ENCODE results near the gene GZMA.

DNA sequence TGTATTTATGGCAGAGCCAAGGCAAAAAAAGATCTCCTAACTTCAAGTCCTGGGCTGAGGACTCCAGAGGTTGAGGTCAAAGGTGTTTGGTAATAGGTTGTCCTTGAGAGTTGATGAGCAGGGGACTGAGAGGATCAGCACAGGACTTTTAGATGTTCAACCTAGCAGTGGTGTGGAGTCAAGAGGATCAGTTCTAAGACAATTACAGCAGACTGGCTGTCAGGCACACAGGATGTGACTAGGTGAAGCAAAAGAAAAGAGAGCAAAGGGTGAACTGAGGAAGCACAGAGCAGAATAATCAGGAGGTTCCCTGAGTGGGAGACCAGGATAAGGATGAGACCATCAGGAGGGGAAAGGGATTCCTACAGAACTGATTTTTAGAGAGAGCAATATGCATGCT, 10.9 kb downstream of the GZMA start:
- TF ChIP-seq, protein P1, sequence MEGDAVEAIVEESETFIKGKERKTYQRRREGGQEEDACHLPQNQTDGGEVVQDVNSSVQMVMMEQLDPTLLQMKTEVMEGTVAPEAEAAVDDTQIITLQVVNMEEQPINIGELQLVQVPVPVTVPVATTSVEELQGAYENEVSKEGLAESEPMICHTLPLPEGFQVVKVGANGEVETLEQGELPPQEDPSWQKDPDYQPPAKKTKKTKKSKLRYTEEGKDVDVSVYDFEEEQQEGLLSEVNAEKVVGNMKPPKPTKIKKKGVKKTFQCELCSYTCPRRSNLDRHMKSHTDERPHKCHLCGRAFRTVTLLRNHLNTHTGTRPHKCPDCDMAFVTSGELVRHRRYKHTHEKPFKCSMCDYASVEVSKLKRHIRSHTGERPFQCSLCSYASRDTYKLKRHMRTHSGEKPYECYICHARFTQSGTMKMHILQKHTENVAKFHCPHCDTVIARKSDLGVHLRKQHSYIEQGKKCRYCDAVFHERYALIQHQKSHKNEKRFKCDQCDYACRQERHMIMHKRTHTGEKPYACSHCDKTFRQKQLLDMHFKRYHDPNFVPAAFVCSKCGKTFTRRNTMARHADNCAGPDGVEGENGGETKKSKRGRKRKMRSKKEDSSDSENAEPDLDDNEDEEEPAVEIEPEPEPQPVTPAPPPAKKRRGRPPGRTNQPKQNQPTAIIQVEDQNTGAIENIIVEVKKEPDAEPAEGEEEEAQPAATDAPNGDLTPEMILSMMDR (conservative IDR thresholded peaks at IDR 0.05 in 1 of 2, IDR thresholded peaks at IDR 0.05 in 1 of 2; ENCODE audit: low read depth in 1 of 2, low read length in 2 of 2) = no peak
- no peak for TF ChIP-seq EZH2 (IDR thresholded peaks at IDR 0.05; ENCODE audit: low read length, missing control alignments)

Data from fibroblast of lung (primary cell).